HepG2 (cell line): Measurements from ENCODE around the gene ADSS1. TPM values are rescaled to one million over a fixed set of nuclear protein-coding genes. Genes with fewer than 3 reads are reported as not detected.
A peak's percentile ranks its signal among the peaks of the same experiment; 100 is the strongest.

Experiments used
- ATAC-seq: fragments of 200-7000 bp; cut with Tn5 transposase; 3 replicates; pipeline ENCODE4 v1.9.1; 2020; ENCODE audit warnings: mild to moderate bottlenecking, moderate library complexity
- BruUV-seq: library from RNA; stranded (reverse); fragments of 400-500 nt; replicated peaks from 2 replicates; lab custom pipeline; 2021; lab: Mats Ljungman, UMichigan
- CTCF ChIA-PET: fragments of 300-600 bp; formaldehyde crosslinking; extraction: SDS; loops from one replicate; lab custom pipeline; 2021; ENCODE audit warnings: low total read pairs, inconsistent platforms, low intra/inter-chr PET ratio; lab: Yijun Ruan, JAX
- POLR2A ChIA-PET: fragments of 350-600 bp; sonication (Branson Sonifier 250); formaldehyde crosslinking; loops from one replicate; lab custom pipeline; 2020; ENCODE audit warnings: antibody characterized with exemption, inconsistent platforms; lab: Yijun Ruan, JAX
- DNase-seq: peaks from one replicate; pipeline ENCODE4 v3.0.0-alpha.2; 2015; ENCODE audit warnings: low spot score
- FAIRE-seq: peaks from 3 replicates; lab custom pipeline; 2011; peaks lifted over from hg19 to GRCh38; lab: Jason Lieb, UNC
- H2AFZ ChIP-seq: one replicate; pipeline ENCODE4 v1.6.1; 2011; ENCODE audit warnings: low read length, inconsistent platforms
- H3K27ac ChIP-seq: fragments of 300-600 bp; 3 replicates; pipeline ENCODE4 v1.8.0; 2011; ENCODE audit warnings: mixed run types, mild to moderate bottlenecking, mixed read lengths, low read length, inconsistent platforms; ENCODE audit not compliant: insufficient read depth; ENCODE audit errors: extremely low read length
- H3K27me3 ChIP-seq, 2 experiments: fragments of 200-600 bp in 1 of 2; 2 replicates in 1 of 2; 3 replicates in 1 of 2; pipeline versions ENCODE4 v1.6.0 to v1.8.0; 2011; ENCODE audit warnings: low read length in 2 of 2, mild to moderate bottlenecking in 2 of 2, moderate library complexity in 2 of 2, inconsistent platforms in 1 of 2; ENCODE audit not compliant: insufficient read depth in 2 of 2, control insufficient read depth in 1 of 2
- H3K36me3 ChIP-seq, 2 experiments: fragments of 200-600 bp in 1 of 2; replicated peaks in 1 of 2; 2 replicates in 1 of 2; 3 replicates in 1 of 2; pipeline versions ENCODE4 v1.5.1 to v1.8.0; 2011; ENCODE audit warnings: low read length in 2 of 2, inconsistent platforms in 1 of 2; ENCODE audit not compliant: insufficient read depth in 2 of 2, control insufficient read depth in 1 of 2
- H3K4me1 ChIP-seq: 2 replicates; pipeline ENCODE4 v1.5.1; 2012; ENCODE audit warnings: low read length, inconsistent platforms; ENCODE audit not compliant: insufficient read depth
- H3K4me2 ChIP-seq: 2 replicates; pipeline ENCODE4 v1.6.0; 2011; ENCODE audit warnings: low read depth, low read length, inconsistent platforms
- H3K4me3 ChIP-seq, 3 experiments: fragments of 200-600 bp in 1 of 3; sonication (generic), shearing (Covaris generic) in 1 of 3; replicated peaks in 1 of 3; 2 replicates each; pipeline ENCODE4 v1.5.1; 2011 to 2016; ENCODE audit warnings: low read length in 3 of 3, inconsistent platforms in 2 of 3, low read depth in 2 of 3, mild to moderate bottlenecking in 2 of 3, control low read depth in 1 of 3, mixed read lengths in 1 of 3; ENCODE audit not compliant: insufficient read depth in 1 of 3
- H3K79me2 ChIP-seq: one replicate; pipeline ENCODE4 v1.6.1; 2011; ENCODE audit warnings: low read length, inconsistent platforms; ENCODE audit not compliant: insufficient read depth
- H3K9ac ChIP-seq: 2 replicates; pipeline ENCODE4 v1.6.0; 2011; ENCODE audit warnings: mild to moderate bottlenecking, low read depth, low read length, inconsistent platforms; ENCODE audit not compliant: insufficient read depth
- H3K9me3 ChIP-seq: 2 replicates; pipeline ENCODE4 v1.5.1; 2012; ENCODE audit warnings: mild to moderate bottlenecking, low read length
- H4K20me1 ChIP-seq: 2 replicates; pipeline ENCODE4 v1.6.0; 2011; ENCODE audit warnings: inconsistent platforms, mild to moderate bottlenecking, low read length, moderate library complexity; ENCODE audit not compliant: insufficient read depth
- AKAP8 ChIP-seq: sonication (generic); formaldehyde crosslinking; IDR thresholded peaks from 2 replicates; pipeline ENCODE4 v1.5.1; 2020; ENCODE audit warnings: mild to moderate bottlenecking, missing genetic modification reagents
- KAT2B ChIP-seq: fragments of 150-350 bp; IDR thresholded peaks from 2 replicates; pipeline ENCODE4 v1.6.1; 2014; ENCODE audit warnings: low read depth, low read length, borderline replicate concordance
- MYNN ChIP-seq: sonication (generic); formaldehyde crosslinking; IDR thresholded peaks from 2 replicates; pipeline ENCODE4 v1.4.0; 2020; ENCODE audit warnings: mild to moderate bottlenecking, low read depth, missing genetic modification reagents
- REL ChIP-seq: sonication (generic); formaldehyde crosslinking; conservative IDR thresholded peaks from 2 replicates; pipeline ENCODE4 v1.8.0; 2022; ENCODE audit warnings: mild to moderate bottlenecking, missing genetic modification reagents, moderate library complexity
- ZNF788 ChIP-seq: sonication (generic); formaldehyde crosslinking; IDR thresholded peaks from 2 replicates; pipeline ENCODE4 v1.5.0; 2020; ENCODE audit warnings: mild to moderate bottlenecking, missing genetic modification reagents, borderline replicate concordance
- WGBS: methylation state at CpG from one replicate; pipeline ENCODE4 v1.1.6; 2017; ENCODE audit warnings: low lambda C conversion rate; 5-methylcytosine and 5-hydroxymethylcytosine counted together
- in situ Hi-C: cut with HindIII; loops from 2 replicates; pipeline ENCODE4 v1.10.0; 2017; ENCODE audit warnings: low pct_unique_long_range_greater_than_20kb; ENCODE audit not compliant: extremely low pct_ligation_motif_present
- intact Hi-C: fragments of 100-400 bp; cut with micrococcal nuclease; formaldehyde crosslinking; loops from one replicate; pipeline ENCODE4 v1.10.0; 2022; ENCODE audit not compliant: unreplicated experiment
- polyA plus RNA-seq, 8 experiments: library from polyadenylated mRNA; depleted of rRNA in 3 of 8; stranded (reverse) in 7 of 8; unstranded in 1 of 8; fragments of >200 nt; fragmentation: Illumina TruSeq in 4 of 8; extraction: Trizol in 4 of 8; gene quantifications; 2 replicates each; pipeline versions ENCODE4 v1.2.1 to v1.2.3, GENCODE V29; 2011 to 2016; ENCODE audit warnings: low read depth in 4 of 8, missing spikeins in 1 of 8, mixed read lengths in 1 of 8; ENCODE audit not compliant: insufficient read depth in 1 of 8
- total RNA-seq, 5 experiments: library from RNA; depleted of rRNA; stranded (reverse); fragments of >200 nt; fragmentation: Illumina TruSeq; extraction: Trizol; gene quantifications; 2 replicates each; pipeline ENCODE4 v1.2.3, GENCODE V29; 2016; ENCODE audit warnings: low read depth in 1 of 5
- TF ChIP-seq, protein P1 (sequence below): sonication (generic); formaldehyde crosslinking; IDR thresholded peaks from 2 replicates; pipeline ENCODE4 v1.9.0; 2021; ENCODE audit warnings: missing genetic modification reagents, mild to moderate bottlenecking, borderline replicate concordance
- TF ChIP-seq, protein P2 (sequence below): sonication (generic); formaldehyde crosslinking; IDR thresholded peaks from 2 replicates; pipeline ENCODE4 v1.8.0; 2022; ENCODE audit warnings: mild to moderate bottlenecking, missing genetic modification reagents, borderline replicate concordance

ADSS1 gene
- total and polyA plus RNA-seq, 2 of the 13 experiments (the other 11 are each of a cell fraction or from before 2014, with no cell fraction given): 1.0 to 36.7 TPM

DNA sequence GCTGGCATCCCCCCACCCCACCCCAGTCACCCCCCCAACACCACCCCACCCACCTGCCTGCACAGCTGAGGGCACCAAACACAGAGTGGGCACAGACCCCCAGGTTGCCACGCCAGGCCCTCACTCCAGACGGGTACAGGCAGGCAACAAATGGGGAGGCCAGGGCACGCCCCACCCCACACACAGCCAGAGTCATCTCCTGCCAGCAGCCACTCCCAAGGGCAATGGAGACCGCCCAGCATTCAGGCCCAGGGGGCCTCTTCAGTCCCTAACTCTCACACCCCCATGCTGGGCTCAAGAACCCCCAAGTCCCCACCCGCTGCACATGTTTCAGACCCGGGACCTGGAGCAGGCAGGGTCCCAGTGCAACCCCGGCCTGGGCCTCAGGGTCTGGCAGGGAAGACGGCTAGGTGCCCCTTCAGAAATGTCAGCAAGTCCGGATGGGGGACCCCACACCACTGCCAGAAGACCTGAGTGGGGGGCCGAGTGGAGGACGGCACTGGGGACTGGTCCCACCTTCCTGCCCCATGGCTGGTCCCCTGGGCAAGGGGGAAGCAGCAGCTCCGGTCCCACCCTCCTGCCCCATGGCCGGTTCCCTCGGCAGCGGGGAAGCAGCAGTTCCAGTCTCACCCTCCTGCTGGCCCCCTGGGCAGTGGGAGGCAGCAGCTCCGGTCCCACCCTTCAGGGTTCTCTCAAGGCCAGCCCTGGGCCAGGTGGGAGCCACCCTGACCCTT lies 59.6 kb downstream of the ADSS1 start:
- intact Hi-C loops: no loop called here
- no peak for DNase-seq
- H2AFZ ChIP-seq: no peak overlapping the region
- no peak for FAIRE-seq
- no TSS peak for BruUV-seq
- H3K4me1 ChIP-seq: peaks cover 11% of the 10 kb centered on the region
- no peak overlapping the region for H3K9ac ChIP-seq
- CTCF ChIA-PET: no interaction called here
- 98% methylated on average over 6 of the region's 16 CpGs for WGBS
- no peaks in the 10 kb centered on the region for H3K9me3 ChIP-seq
- no peak overlapping the region for H3K4me2 ChIP-seq
- TF ChIP-seq AKAP8 (CRISPR knock-in tag): 0 out of 2 replicates have a peak, but pooled peaks have one; percentile 40
- no peak for TF ChIP-seq REL (CRISPR knock-in tag)
- no peak overlapping the region for H3K4me3 ChIP-seq
- H3K36me3 ChIP-seq: peaks cover 11 to 15% of the 10 kb centered on the region in 2 experiments; a peak in 3 of 5 replicates
- in situ Hi-C loops: no loop called here
- H3K27me3 ChIP-seq: no peaks in the 10 kb centered on the region
- ATAC-seq: no peak
- 0 out of 2 replicates have a peak, but pooled peaks cover 5% of the 10 kb centered on the region for H4K20me1 ChIP-seq
- H3K27ac ChIP-seq: no peak overlapping the region
- POLR2A ChIA-PET: no interaction called here
- no peaks in the 10 kb centered on the region for H3K79me2 ChIP-seq

DNA sequence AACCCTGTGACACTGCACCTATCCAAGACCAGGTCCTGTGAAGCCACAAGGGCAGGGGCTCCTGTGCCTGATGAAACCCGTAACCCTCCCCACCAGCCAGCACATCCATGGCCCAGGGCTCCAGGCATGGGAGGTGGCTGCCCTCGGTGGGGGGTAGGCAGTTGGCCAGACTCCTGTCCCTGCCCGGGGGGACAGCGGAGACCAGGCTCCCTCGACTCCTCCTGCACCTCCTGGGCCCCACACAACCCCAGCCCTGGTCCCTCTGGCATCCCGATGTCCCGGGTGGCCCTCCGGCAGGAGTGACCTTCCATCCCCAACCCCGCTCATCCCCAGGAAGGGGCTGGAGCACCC lies 60.2 kb downstream of the ADSS1 start:
- no TSS peak for BruUV-seq
- peaks cover 12% of the 10 kb centered on the region for H3K4me1 ChIP-seq
- no peaks in the 10 kb centered on the region for H3K79me2 ChIP-seq
- no peak overlapping the region for H3K27ac ChIP-seq
- no peak for ATAC-seq
- POLR2A ChIA-PET: no interaction called here
- no peak overlapping the region for H2AFZ ChIP-seq
- no peak overlapping the region for H3K4me3 ChIP-seq
- H3K9ac ChIP-seq: no peak overlapping the region
- CTCF ChIA-PET: no interaction called here
- WGBS: 100% methylated on average over 1 of the region's 9 CpGs
- TF ChIP-seq KAT2B (no peak), ZNF788 (CRISPR knock-in tag) (no peak), MYNN (CRISPR knock-in tag) (no peak), AKAP8 (CRISPR knock-in tag) (0 out of 2 replicates have a peak, but pooled peaks have one; percentile 21)
- TF ChIP-seq, protein P1, sequence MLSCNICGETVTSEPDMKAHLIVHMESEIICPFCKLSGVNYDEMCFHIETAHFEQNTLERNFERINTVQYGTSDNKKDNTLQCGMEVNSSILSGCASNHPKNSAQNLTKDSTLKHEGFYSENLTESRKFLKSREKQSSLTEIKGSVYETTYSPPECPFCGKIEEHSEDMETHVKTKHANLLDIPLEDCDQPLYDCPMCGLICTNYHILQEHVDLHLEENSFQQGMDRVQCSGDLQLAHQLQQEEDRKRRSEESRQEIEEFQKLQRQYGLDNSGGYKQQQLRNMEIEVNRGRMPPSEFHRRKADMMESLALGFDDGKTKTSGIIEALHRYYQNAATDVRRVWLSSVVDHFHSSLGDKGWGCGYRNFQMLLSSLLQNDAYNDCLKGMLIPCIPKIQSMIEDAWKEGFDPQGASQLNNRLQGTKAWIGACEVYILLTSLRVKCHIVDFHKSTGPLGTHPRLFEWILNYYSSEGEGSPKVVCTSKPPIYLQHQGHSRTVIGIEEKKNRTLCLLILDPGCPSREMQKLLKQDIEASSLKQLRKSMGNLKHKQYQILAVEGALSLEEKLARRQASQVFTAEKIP: no peak
- TF ChIP-seq, protein P2, sequence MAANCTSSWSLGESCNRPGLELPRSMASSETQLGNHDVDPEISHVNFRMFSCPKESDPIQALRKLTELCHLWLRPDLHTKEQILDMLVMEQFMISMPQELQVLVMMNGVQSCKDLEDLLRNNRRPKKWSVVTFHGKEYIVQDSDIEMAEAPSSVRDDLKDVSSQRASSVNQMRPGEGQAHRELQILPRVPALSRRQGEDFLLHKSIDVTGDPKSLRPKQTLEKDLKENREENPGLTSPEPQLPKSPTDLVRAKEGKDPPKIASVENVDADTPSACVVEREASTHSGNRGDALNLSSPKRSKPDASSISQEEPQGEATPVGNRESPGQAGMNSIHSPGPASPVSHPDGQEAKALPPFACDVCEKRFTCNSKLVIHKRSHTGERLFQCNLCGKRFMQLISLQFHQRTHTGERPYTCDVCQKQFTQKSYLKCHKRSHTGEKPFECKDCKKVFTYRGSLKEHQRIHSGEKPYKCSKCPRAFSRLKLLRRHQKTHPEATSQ (CRISPR knock-in tag): no peak
- H3K27me3 ChIP-seq: no peaks in the 10 kb centered on the region
- no peak for DNase-seq
- no peaks in the 10 kb centered on the region for H3K9me3 ChIP-seq
- in situ Hi-C loops: no loop called here
- 0 out of 2 replicates have a peak, but pooled peaks cover 5% of the 10 kb centered on the region for H4K20me1 ChIP-seq
- H3K4me2 ChIP-seq: no peak overlapping the region
- peaks cover 11 to 19% of the 10 kb centered on the region in 2 experiments; a peak in 3 of 5 replicates for H3K36me3 ChIP-seq
- FAIRE-seq: no peak
- intact Hi-C loops: no loop called here
